Measurements from ENCODE around the gene LYPD6. TPM values are rescaled to one million over a fixed set of nuclear protein-coding genes. Genes with fewer than 3 reads are reported as not detected.

LYPD6 gene
- total and polyA plus RNA-seq, 8 donors = 0.64 to 18.6 (median 15.8) TPM

DNA sequence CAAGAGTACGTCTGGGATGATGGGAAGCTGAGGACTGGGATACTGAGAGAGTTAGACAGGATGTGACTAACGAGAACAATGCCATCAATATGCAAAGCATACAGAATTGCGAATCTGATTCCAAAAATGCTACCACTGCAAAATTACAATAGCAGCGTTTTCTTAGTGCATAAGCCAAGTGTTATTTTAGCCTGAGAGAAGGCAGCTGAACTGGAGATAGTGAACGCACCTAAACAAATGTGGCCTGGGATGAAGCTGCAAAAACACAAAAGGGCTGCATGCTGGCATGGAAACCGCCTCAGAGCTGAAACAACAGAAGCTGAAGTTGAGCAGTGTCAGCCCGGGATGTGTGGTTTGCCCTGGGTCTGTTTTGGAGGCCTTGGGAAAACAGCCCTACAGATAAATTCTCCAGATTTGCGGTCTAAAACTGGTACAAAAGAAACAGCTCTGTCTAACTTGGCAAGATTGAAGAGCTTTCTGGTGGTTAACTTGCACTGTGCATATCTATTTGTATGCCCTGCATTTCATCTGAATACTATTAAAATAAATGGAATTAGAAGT lies 45.5 kb downstream of the LYPD6 start:
- H3K4me1 ChIP-seq = no peaks in the 10 kb centered on the region
- H3K27me3 ChIP-seq = no peaks in the 10 kb centered on the region
- H3K36me3 ChIP-seq = no peaks in the 10 kb centered on the region
- ATAC-seq (no peak), DNase-seq (no peak)
- H3K9me3 ChIP-seq = no peaks in the 10 kb centered on the region
- intact Hi-C loops (cut with DNase I) = no loop called here
- TF ChIP-seq, protein P1, sequence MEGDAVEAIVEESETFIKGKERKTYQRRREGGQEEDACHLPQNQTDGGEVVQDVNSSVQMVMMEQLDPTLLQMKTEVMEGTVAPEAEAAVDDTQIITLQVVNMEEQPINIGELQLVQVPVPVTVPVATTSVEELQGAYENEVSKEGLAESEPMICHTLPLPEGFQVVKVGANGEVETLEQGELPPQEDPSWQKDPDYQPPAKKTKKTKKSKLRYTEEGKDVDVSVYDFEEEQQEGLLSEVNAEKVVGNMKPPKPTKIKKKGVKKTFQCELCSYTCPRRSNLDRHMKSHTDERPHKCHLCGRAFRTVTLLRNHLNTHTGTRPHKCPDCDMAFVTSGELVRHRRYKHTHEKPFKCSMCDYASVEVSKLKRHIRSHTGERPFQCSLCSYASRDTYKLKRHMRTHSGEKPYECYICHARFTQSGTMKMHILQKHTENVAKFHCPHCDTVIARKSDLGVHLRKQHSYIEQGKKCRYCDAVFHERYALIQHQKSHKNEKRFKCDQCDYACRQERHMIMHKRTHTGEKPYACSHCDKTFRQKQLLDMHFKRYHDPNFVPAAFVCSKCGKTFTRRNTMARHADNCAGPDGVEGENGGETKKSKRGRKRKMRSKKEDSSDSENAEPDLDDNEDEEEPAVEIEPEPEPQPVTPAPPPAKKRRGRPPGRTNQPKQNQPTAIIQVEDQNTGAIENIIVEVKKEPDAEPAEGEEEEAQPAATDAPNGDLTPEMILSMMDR (IDR thresholded peaks at IDR 0.05) = no peak
- no peak overlapping the region for H3K27ac ChIP-seq
- H3K4me3 ChIP-seq = no peak overlapping the region

DNA sequence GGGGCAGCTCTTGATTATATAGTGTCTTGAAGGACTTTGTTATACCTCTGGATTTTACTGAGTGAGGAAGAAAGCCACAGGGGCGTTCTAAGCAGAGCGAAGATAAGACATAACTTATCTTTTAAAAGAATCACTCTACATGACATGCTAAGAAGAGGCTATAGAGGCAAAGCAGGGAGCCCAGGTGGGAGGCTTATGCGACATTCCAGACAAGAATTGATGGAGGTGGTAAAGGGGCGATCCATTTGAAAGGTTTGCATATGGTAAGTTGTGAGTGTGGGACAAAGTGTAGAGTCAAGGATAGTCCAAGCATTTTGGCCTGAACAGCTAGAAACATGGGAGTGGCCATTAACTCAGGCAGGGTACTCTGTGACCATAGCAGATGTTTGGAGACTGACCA lies 49.8 kb downstream of the LYPD6 start:
- intact Hi-C loops (cut with DNase I) = no loop called here
- Histone ChIP-seq H3K9me3 (no peaks in the 10 kb centered on the region), H3K27me3 (no peaks in the 10 kb centered on the region), H3K27ac (no peak overlapping the region), H3K36me3 (no peaks in the 10 kb centered on the region), H3K4me3 (no peak overlapping the region), H3K4me1 (no peaks in the 10 kb centered on the region)
- TF ChIP-seq, protein P1 (IDR thresholded peaks at IDR 0.05) = no peak
- ATAC-seq (no peak), DNase-seq (no peak)

DNA sequence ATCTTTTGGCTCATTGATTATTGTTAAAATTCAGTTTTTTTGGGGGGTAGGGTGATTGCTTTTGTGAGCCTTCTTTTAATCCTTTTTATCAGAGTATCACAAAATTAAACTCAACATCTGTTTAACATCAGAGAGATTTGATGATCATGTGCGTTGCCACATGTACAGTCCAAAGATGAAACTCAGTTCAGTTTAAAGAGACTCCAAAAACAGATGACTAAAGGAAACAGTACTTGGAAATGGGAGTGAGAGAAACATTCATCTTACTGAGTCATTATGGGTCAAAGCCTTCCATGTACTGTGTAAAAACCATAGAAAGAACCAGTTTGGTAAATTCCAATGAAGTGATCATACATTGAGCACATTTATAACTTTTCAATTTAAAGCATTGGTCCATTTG lies 53.0 kb downstream of the LYPD6 start:
- TF ChIP-seq, protein P1 (IDR thresholded peaks at IDR 0.05) = no peak
- intact Hi-C loops (cut with DNase I) = no loop called here

DNA sequence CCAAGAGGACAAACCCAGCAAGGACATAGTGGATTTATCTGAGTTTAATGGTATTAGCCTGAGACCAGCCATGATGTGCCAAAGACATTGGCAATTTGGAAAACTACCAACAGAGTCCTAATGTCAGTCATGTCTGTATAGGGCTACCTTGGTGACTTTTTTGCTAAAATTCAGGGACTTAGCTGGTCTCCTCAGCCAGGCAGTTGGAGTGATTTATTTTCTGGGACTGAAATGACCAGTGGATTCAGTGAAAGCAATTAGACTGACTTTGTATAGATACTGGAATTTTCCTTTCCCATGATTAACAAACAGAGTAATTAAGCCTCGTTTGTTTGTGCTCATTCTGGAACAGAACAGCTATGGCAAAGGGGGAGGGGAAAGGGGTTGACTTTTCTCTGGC lies 55.0 kb downstream of the LYPD6 start:
- intact Hi-C loops (cut with DNase I) = no loop called here
- no peak for DNase-seq
- TF ChIP-seq, protein P1 (IDR thresholded peaks at IDR 0.05) = no peak

More for the DNA sequence above, 53.0 kb downstream of the LYPD6 start:
- Histone ChIP-seq H3K36me3 (no peaks in the 10 kb centered on the region), H3K4me1 (no peaks in the 10 kb centered on the region), H3K27me3 (no peaks in the 10 kb centered on the region), H3K9me3 (no peaks in the 10 kb centered on the region), H3K27ac (no peak overlapping the region), H3K4me3 (no peak overlapping the region)
- ATAC-seq (peak; percentile 49), DNase-seq (peak in 1 of 4 donors; percentile 36)

DNA sequence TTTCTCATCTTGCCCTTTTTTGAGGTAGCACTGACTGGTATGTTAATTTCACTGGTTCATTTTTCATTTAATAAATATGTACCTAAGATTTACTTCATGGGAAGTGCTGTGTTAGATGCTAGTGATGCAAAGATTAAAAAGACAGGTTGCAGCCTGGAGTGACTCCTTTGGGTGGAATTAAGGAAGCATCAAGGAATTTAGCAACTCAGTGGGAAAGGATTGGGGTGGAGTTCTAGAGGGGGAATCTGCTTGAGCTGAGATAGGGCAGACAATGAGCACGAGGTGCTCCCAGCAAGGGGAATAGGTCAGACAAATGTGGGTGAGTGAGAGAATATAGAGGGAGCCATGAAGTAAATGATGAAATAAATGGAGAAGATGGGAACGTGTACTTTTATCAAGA lies 57.0 kb downstream of the LYPD6 start:
- H3K4me3 ChIP-seq = no peak overlapping the region
- TF ChIP-seq, protein P1 (IDR thresholded peaks at IDR 0.05) = no peak
- ATAC-seq = no peak
- no peaks in the 10 kb centered on the region for H3K36me3 ChIP-seq
- H3K27ac ChIP-seq = no peak overlapping the region
- H3K4me1 ChIP-seq = no peaks in the 10 kb centered on the region
- intact Hi-C loops (cut with DNase I) = no loop called here
- DNase-seq = no peak
- H3K27me3 ChIP-seq = no peaks in the 10 kb centered on the region
- H3K9me3 ChIP-seq = peaks cover 0 to 3% of the 10 kb centered on the region in 2 donors

More for the DNA sequence above, 55.0 kb downstream of the LYPD6 start:
- Histone ChIP-seq H3K4me1 (no peaks in the 10 kb centered on the region), H3K27me3 (no peaks in the 10 kb centered on the region), H3K36me3 (no peaks in the 10 kb centered on the region), H3K9me3 (no peaks in the 10 kb centered on the region), H3K4me3 (no peak overlapping the region), H3K27ac (no peak overlapping the region)
- no peak for ATAC-seq
